ENCODE data around the gene MATN4. TPM values are rescaled to one million over a fixed set of nuclear protein-coding genes. Genes with fewer than 3 reads are reported as not detected.

Gene MATN4
- total RNA-seq, 1 experiment from 2014 or later: not detected

DNA sequence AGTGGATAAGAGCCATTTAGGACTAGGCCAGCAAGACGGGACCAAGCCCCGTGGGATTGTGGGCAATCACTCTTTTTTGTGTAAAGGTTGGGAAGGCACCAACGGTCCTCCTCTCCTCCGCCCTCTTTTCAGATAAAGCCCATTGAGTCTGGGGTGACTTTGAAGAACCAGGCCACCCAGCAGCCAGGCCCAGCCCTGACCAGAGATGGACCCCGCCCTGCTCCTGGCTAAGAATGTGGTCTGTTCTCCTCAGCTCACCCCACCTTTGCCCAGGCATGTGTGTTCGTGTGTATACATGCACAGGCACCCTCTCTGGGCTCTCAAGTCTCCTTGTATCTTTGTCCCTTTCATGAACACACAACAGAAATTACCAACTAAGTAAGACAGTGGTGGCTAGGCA is 31.0 kb upstream of the MATN4 start:
- Mint-ChIP-seq H3K4me1 (ENCODE audit: insufficient read depth, unreplicated experiment) (peaks cover 65% of the 10 kb centered on the region), H3K4me3 (ENCODE audit: unreplicated experiment) (peak overlapping the region; percentile 44), H3K27me3 (ENCODE audit: insufficient read depth, unreplicated experiment) (no peaks in the 10 kb centered on the region), H3K27ac (ENCODE audit: low read depth, unreplicated experiment) (peak overlapping the region; percentile 97), H3K36me3 (ENCODE audit: insufficient read depth, unreplicated experiment) (peaks cover 52% of the 10 kb centered on the region), H3K9me3 (ENCODE audit: unreplicated experiment) (no peaks in the 10 kb centered on the region)
- POLR2A ChIA-PET: interaction anchor here (1.5 to 37.4 kb wide), 3 partner anchors 21 to 440 kb away, joined by 3 to 1328 read pairs (median 40); partner anchors contain the start of genes SDC4 and SYS1
- peak; percentile 72 for DNase-seq (ENCODE audit: unreplicated experiment)
- intact Hi-C loops (cut with micrococcal nuclease): no loop called here
- CTCF ChIA-PET: interaction anchor here (0.5 to 4.7 kb wide), 3 partner anchors 19 to 74 kb away, joined by 4 to 44 read pairs (median 6); no protein-coding TSS in a partner anchor
- no TSS peak for BruUV-seq (replicated peaks)
- TF ChIP-seq, protein P1, sequence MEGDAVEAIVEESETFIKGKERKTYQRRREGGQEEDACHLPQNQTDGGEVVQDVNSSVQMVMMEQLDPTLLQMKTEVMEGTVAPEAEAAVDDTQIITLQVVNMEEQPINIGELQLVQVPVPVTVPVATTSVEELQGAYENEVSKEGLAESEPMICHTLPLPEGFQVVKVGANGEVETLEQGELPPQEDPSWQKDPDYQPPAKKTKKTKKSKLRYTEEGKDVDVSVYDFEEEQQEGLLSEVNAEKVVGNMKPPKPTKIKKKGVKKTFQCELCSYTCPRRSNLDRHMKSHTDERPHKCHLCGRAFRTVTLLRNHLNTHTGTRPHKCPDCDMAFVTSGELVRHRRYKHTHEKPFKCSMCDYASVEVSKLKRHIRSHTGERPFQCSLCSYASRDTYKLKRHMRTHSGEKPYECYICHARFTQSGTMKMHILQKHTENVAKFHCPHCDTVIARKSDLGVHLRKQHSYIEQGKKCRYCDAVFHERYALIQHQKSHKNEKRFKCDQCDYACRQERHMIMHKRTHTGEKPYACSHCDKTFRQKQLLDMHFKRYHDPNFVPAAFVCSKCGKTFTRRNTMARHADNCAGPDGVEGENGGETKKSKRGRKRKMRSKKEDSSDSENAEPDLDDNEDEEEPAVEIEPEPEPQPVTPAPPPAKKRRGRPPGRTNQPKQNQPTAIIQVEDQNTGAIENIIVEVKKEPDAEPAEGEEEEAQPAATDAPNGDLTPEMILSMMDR (IDR thresholded peaks at IDR 0.05; ENCODE audit: unreplicated experiment): no peak

DNA sequence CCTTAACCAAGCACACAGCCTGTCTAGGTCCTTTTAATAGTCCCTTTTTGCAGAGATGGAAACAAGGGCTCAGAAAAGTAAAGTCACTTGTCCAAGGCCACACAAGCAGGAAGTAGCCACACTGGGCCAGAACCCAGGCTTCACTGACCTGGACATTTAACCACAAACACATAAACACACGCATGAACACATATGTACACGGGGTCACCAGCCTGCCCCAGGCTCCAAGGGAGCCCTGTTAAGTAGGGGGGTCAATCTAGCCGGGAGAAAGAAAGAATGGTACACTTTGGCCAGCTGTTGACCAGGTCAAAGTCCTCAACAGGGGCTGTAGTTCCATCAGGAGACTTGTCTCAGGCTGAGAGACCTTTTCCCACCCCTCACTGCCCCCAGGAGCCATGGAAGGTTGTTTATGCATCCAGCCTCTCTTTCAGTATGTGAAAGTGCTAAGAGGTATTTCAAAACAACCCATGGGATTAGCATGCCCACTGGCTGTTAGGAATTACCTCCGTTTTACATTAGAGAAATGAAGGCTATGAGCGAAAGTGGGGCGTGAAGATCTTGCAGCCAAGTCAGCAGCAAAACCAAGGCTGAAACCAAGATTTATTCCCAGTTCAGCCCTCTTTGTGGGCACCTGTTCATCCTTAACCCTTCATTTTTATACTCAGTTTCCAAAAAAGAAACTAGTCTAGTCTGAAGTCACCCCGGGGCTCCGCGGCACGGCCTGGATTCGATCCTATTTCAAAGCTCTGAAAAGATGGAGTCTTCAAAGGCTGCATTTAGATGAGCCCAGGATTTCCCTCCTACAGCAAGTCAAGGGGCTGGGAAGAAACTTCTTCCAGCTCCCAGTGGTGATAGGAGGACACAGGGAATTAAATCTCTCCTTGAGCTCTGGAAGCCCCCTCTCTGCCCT is 30.3 kb upstream of the MATN4 start:
- no TSS peak for BruUV-seq (replicated peaks)
- H3K4me1 Mint-ChIP-seq (ENCODE audit: insufficient read depth, unreplicated experiment): peaks cover 65% of the 10 kb centered on the region
- no peaks in the 10 kb centered on the region for H3K27me3 Mint-ChIP-seq (ENCODE audit: insufficient read depth, unreplicated experiment)
- DNase-seq (ENCODE audit: unreplicated experiment): peak; percentile 34
- H3K4me3 Mint-ChIP-seq (ENCODE audit: unreplicated experiment): peak overlapping the region; percentile 44
- CTCF ChIA-PET: interaction anchor here (0.5 to 4.7 kb wide), 6 partner anchors 13 to 433 kb away, joined by 3 to 44 read pairs (median 5); no protein-coding TSS in a partner anchor
- H3K27ac Mint-ChIP-seq (ENCODE audit: low read depth, unreplicated experiment): peak overlapping the region; percentile 97
- TF ChIP-seq, protein P1 (IDR thresholded peaks at IDR 0.05; ENCODE audit: unreplicated experiment): no peak
- intact Hi-C loops (cut with micrococcal nuclease): no loop called here
- POLR2A ChIA-PET: interaction anchor here (0.5 to 37.4 kb wide), 10 partner anchors 17 to 448 kb away, joined by 3 to 1328 read pairs (median 10); partner anchors contain the start of genes PIGT, SDC4 and SYS1
- H3K36me3 Mint-ChIP-seq (ENCODE audit: insufficient read depth, unreplicated experiment): peaks cover 59% of the 10 kb centered on the region
- no peaks in the 10 kb centered on the region for H3K9me3 Mint-ChIP-seq (ENCODE audit: unreplicated experiment)

DNA sequence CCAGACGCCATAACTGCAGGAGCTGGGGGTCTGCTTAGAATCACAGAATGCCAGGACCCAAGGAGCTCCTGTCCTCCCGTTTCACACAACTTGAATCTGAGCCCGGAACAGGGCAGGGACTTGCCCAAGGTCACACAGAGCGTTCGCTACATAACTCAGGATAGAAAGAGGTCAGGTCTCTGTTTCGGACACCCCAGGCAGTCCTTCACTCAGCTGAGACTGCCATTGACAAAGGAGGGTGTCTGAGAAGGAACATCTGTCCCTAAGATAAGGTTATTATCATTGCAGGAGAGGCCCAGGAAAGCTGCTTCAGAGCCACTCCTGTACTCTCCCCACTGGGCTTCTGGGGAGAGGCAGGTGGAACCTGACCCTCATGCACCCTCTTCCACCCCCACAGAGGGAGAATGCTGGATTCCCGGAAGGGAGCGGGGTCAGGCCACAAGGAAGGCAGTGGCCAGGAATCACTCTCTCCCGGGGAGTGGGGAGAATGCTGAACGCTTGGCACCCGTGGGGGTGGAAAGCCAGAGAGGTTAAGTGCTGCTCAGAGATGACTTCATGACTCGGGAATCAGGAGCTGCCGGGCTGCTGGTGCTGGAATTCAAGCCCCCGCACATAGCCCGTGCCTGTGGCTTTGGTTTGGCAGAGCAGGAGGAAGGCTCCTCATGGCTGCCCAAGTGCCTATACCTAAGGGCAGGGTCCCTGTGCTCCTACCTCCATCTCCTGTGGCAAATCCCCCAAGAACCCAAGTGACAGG is 29.4 kb upstream of the MATN4 start:
- Mint-ChIP-seq H3K4me1 (ENCODE audit: insufficient read depth, unreplicated experiment) (peaks cover 58% of the 10 kb centered on the region), H3K27ac (ENCODE audit: low read depth, unreplicated experiment) (peak overlapping the region; percentile 97), H3K9me3 (ENCODE audit: unreplicated experiment) (no peaks in the 10 kb centered on the region), H3K27me3 (ENCODE audit: insufficient read depth, unreplicated experiment) (no peaks in the 10 kb centered on the region), H3K36me3 (ENCODE audit: insufficient read depth, unreplicated experiment) (peaks cover 67% of the 10 kb centered on the region), H3K4me3 (ENCODE audit: unreplicated experiment) (peak overlapping the region; percentile 45)
- TF ChIP-seq, protein P1 (IDR thresholded peaks at IDR 0.05; ENCODE audit: unreplicated experiment): no peak
- CTCF ChIA-PET: interaction anchor here (0.5 to 4.7 kb wide), 21 partner anchors 9 to 1989 kb away, joined by 3 to 44 read pairs (median 5); partner anchors contain the start of genes SDC4 and SYS1
- no TSS peak for BruUV-seq (replicated peaks)
- intact Hi-C loops (cut with micrococcal nuclease): no loop called here
- DNase-seq (ENCODE audit: unreplicated experiment): peak; percentile 66
- POLR2A ChIA-PET: interaction anchor here (0.5 to 37.4 kb wide), 21 partner anchors 11 to 1369 kb away, joined by 3 to 1328 read pairs (median 5); partner anchors contain the start of genes PCIF1, PIGT, SDC4 and SLPI
